HepG2 (cell line): Measurements from ENCODE around the gene ZNF526. TPM values are rescaled to one million over a fixed set of nuclear protein-coding genes. Genes with fewer than 3 reads are reported as not detected.

Experiments used
- ARNT2 ChIP-seq: sonication (generic); formaldehyde crosslinking; IDR thresholded peaks from 2 replicates; pipeline ENCODE4 v1.8.0; 2022; ENCODE audit warnings: mild to moderate bottlenecking, low read depth, missing genetic modification reagents, moderate library complexity
- CEBPG ChIP-seq: IDR thresholded peaks from 2 replicates; pipeline ENCODE4 v1.6.1; 2016
- HIVEP1 ChIP-seq: sonication (generic); formaldehyde crosslinking; IDR thresholded peaks from 2 replicates; pipeline ENCODE4 v1.4.0; 2020; ENCODE audit warnings: mild to moderate bottlenecking, missing genetic modification reagents
- JUNB ChIP-seq: sonication (generic); formaldehyde crosslinking; IDR thresholded peaks from 2 replicates; pipeline ENCODE4 v1.8.0; 2022; ENCODE audit warnings: missing genetic modification reagents, mild to moderate bottlenecking, borderline replicate concordance
- KLF9 ChIP-seq: IDR thresholded peaks from 2 replicates; pipeline ENCODE4 v1.6.1; 2016; ENCODE audit warnings: low read depth
- MBNL3 ChIP-seq: fragments of 250-450 bp; sonication (Bioruptor Pico); conservative IDR thresholded peaks from 2 replicates; pipeline ENCODE4 v1.8.0; 2022; ENCODE audit warnings: mild to moderate bottlenecking, inconsistent platforms
- MXD1 ChIP-seq: sonication (generic); formaldehyde crosslinking; IDR thresholded peaks from 2 replicates; pipeline ENCODE4 v1.4.0; 2020; ENCODE audit warnings: mild to moderate bottlenecking, missing genetic modification reagents
- NR2F6 ChIP-seq, 2 experiments: IDR thresholded peaks; 2 replicates each; pipeline ENCODE4 v1.6.1; 2016; ENCODE audit warnings: antibody characterized with exemption in 1 of 2, mild to moderate bottlenecking in 1 of 2
- PHF5A ChIP-seq: IDR thresholded peaks from one replicate; pipeline ENCODE4 v1.6.1; 2018; ENCODE audit warnings: low read depth, missing genetic modification reagents; ENCODE audit not compliant: unreplicated experiment
- POLR2G ChIP-seq: fragments of 200-400 bp; formaldehyde crosslinking; IDR thresholded peaks from 2 replicates; pipeline ENCODE4 v1.6.1; 2018; ENCODE audit warnings: mild to moderate bottlenecking, low read depth, low read length, moderate library complexity
- SP4 ChIP-seq: sonication (generic); formaldehyde crosslinking; IDR thresholded peaks from 2 replicates; pipeline ENCODE4 v1.8.1; 2023; ENCODE audit warnings: mild to moderate bottlenecking, missing genetic modification reagents
- SUZ12 ChIP-seq: fragments of 150-350 bp; IDR thresholded peaks from 2 replicates; pipeline ENCODE4 v1.6.1; 2014; ENCODE audit warnings: low read depth, low read length
- TRAFD1 ChIP-seq: sonication (generic); formaldehyde crosslinking; IDR thresholded peaks from 2 replicates; pipeline ENCODE4 v1.5.1; 2020; ENCODE audit warnings: missing genetic modification reagents, mild to moderate bottlenecking, borderline replicate concordance
- XBP1 ChIP-seq: sonication (generic); formaldehyde crosslinking; IDR thresholded peaks from 2 replicates; pipeline ENCODE4 v1.5.0; 2020; ENCODE audit warnings: missing genetic modification reagents
- ZKSCAN8 ChIP-seq: IDR thresholded peaks from 2 replicates; pipeline ENCODE4 v1.6.1; 2016; ENCODE audit warnings: borderline replicate concordance, missing genetic modification reagents, missing compliant biosample characterization
- ZNF282 ChIP-seq: fragments of 450-650 bp; IDR thresholded peaks from 2 replicates; pipeline ENCODE4 v1.6.1; 2018; ENCODE audit not compliant: partially characterized antibody
- ZNF292 ChIP-seq: sonication (generic); formaldehyde crosslinking; IDR thresholded peaks from 2 replicates; pipeline ENCODE4 v1.8.1; 2022; ENCODE audit warnings: mild to moderate bottlenecking, low read depth, missing genetic modification reagents, borderline replicate concordance
- ZNF333 ChIP-seq: sonication (generic); formaldehyde crosslinking; IDR thresholded peaks from 2 replicates; pipeline ENCODE4 v1.4.0; 2020; ENCODE audit warnings: mild to moderate bottlenecking, missing genetic modification reagents, borderline replicate concordance
- ZNF430 ChIP-seq: sonication (generic); formaldehyde crosslinking; IDR thresholded peaks from 2 replicates; pipeline ENCODE4 v1.9.0; 2021; ENCODE audit warnings: mild to moderate bottlenecking, missing genetic modification reagents
- ZNF460 ChIP-seq: sonication (generic); formaldehyde crosslinking; IDR thresholded peaks from 2 replicates; pipeline ENCODE4 v1.5.1; 2020; ENCODE audit warnings: missing genetic modification reagents, mild to moderate bottlenecking, borderline replicate concordance
- ZNF512B ChIP-seq: sonication (generic); formaldehyde crosslinking; IDR thresholded peaks from 2 replicates; pipeline ENCODE4 v1.5.1; 2020; ENCODE audit warnings: missing genetic modification reagents, mild to moderate bottlenecking, borderline replicate concordance
- ZNF615 ChIP-seq: sonication (generic); formaldehyde crosslinking; IDR thresholded peaks from 2 replicates; pipeline ENCODE4 v1.5.0; 2020; ENCODE audit warnings: mild to moderate bottlenecking, missing genetic modification reagents, borderline replicate concordance
- ZNF670 ChIP-seq: sonication (generic); formaldehyde crosslinking; IDR thresholded peaks from 2 replicates; pipeline ENCODE4 v1.8.0; 2022; ENCODE audit warnings: mild to moderate bottlenecking, missing genetic modification reagents, borderline replicate concordance
- polyA plus RNA-seq, 8 experiments: library from polyadenylated mRNA; depleted of rRNA in 3 of 8; stranded (reverse) in 7 of 8; unstranded in 1 of 8; fragments of >200 nt; fragmentation: Illumina TruSeq in 4 of 8; extraction: Trizol in 4 of 8; gene quantifications; 2 replicates each; pipeline versions ENCODE4 v1.2.1 to v1.2.3, GENCODE V29; 2011 to 2016; ENCODE audit warnings: low read depth in 4 of 8, missing spikeins in 1 of 8, mixed read lengths in 1 of 8; ENCODE audit not compliant: insufficient read depth in 1 of 8
- total RNA-seq, 5 experiments: library from RNA; depleted of rRNA; stranded (reverse); fragments of >200 nt; fragmentation: Illumina TruSeq; extraction: Trizol; gene quantifications; 2 replicates each; pipeline ENCODE4 v1.2.3, GENCODE V29; 2016; ENCODE audit warnings: low read depth in 1 of 5
- TF ChIP-seq, protein P1 (sequence below): sonication (generic); formaldehyde crosslinking; conservative IDR thresholded peaks from 2 replicates; pipeline ENCODE4 v1.4.0; 2020; ENCODE audit warnings: missing genetic modification reagents

Gene ZNF526
- total and polyA plus RNA-seq, 2 of the 13 experiments (the other 11 are each of a cell fraction or from before 2014, with no cell fraction given) = 3.3 to 8.4 TPM

DNA sequence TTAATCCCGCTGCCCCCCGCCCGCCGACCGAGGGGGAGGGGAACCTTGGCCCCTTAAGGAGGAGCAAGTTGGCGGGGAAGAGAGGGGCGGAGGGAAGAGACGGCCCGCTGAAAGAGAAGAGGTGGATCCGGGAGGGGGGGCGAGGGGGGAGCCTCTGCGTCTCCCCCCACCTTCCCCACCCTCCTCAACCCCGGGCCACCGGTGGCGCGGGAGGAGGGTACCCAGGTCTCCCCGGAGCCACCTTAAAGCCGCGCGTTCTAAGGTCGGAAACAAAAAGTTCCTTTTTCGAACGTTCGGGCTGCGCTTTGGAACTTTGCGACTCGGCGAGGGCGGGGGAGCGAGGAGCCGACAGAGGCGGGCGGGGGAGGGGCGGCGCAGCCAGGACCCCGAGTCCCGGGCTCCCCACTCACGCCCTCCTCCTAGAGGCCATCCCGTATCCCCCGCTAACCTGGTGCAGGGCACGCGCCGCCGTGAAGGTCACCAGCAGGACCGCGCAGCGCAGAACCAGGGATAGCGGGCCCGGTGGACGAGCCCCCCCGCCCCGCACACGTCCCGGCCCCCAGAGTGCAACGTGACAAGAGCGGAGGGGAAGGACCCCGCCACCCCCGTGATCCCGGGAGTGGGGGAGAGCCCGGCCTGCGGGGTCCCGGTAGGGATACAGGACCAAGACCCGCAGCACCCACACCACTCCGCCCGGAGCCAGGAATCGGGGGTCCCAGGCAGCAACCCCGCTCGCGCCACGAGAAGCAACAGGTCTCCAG is 34.2 kb downstream of the ZNF526 start (continued):
- TF ChIP-seq MXD1 (CRISPR knock-in tag) = peak; percentile 25; the same call in 1 of the 2 replicates
- TF ChIP-seq XBP1 (CRISPR knock-in tag) = no peak
- TF ChIP-seq CEBPG (CRISPR knock-in tag) = no peak
- TF ChIP-seq TRAFD1 (CRISPR knock-in tag) = no peak
- TF ChIP-seq ZNF292 = no peak
- TF ChIP-seq ZNF333 = no peak
- 0 out of 2 replicates have a peak, but pooled peaks have one; percentile 1 for TF ChIP-seq POLR2G
- TF ChIP-seq KLF9 = no peak
- peak; percentile 25; the same call in 1 of the 2 replicates for TF ChIP-seq ZNF430 (CRISPR knock-in tag)
- no peak for TF ChIP-seq ZNF670 (CRISPR knock-in tag)
- no peak for TF ChIP-seq ZNF615 (CRISPR knock-in tag)
- TF ChIP-seq ZNF512B = no peak
- TF ChIP-seq NR2F6 (IDR thresholded peaks at IDR 0.05) = no peak
- TF ChIP-seq NR2F6 (CRISPR knock-in tag; IDR thresholded peaks at IDR 0.05) = 0 out of 2 replicates have a peak, but pooled peaks have one; percentile 15
- no peak for TF ChIP-seq JUNB
- TF ChIP-seq ARNT2 (CRISPR knock-in tag) = 0 out of 2 replicates have a peak, but pooled peaks have one; percentile 48
- TF ChIP-seq MBNL3 (CRISPR knock-in tag) = no peak
- TF ChIP-seq ZNF460 (CRISPR knock-in tag) = no peak
- TF ChIP-seq HIVEP1 (CRISPR knock-in tag) = no peak
- TF ChIP-seq, protein P1, sequence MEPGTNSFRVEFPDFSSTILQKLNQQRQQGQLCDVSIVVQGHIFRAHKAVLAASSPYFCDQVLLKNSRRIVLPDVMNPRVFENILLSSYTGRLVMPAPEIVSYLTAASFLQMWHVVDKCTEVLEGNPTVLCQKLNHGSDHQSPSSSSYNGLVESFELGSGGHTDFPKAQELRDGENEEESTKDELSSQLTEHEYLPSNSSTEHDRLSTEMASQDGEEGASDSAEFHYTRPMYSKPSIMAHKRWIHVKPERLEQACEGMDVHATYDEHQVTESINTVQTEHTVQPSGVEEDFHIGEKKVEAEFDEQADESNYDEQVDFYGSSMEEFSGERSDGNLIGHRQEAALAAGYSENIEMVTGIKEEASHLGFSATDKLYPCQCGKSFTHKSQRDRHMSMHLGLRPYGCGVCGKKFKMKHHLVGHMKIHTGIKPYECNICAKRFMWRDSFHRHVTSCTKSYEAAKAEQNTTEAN = no peak
- no peak for TF ChIP-seq SP4
- TF ChIP-seq ZNF282 = no peak
- no peak for TF ChIP-seq ZKSCAN8
- no peak for TF ChIP-seq PHF5A
- TF ChIP-seq SUZ12 = no peak
